ENCODE data around the gene C9orf152. TPM values are rescaled to one million over a fixed set of nuclear protein-coding genes. Genes with fewer than 3 reads are reported as not detected.
"Not testable (repeated sequence)": the region's sequence is repeated elsewhere in the genome, so short reads cannot be mapped to it uniquely, and the experiment has no call there.

C9orf152 gene
- total RNA-seq, 6 experiments from 2014 or later, result not detected

DNA sequence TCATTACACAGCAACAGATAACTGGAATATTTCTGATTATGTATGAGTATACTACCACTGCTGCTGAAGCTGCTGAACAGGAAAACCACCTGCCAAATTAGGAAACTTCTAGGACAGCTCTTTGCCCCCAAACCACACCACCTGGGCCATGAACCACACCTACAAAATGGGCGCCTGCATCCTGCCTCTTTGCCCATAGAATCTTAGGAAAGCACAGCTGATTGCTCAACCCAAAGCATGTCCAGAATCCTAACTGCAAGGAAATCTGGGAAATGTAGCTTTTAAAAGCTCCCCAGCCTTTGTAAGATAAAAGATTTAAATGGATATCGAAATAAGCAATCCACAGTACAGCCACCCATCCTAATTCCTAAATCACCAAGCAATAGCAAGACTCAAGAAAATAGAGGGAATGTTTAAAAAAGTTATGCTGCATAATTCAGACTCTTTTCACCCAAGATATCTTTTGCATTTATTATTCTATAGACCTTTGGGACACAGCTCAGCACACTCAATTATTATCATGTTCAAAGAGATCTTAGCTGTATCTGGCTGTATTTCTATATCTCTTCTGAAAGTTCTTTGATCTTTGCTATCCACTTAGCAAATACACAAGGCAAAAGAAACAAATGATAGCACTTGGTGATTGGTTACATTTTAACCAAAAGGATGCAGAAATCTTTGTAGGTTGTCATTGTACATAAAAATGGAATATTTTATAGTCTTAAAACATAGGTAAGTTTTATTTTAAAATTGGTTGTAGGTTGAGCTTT lies 6.8 kb upstream of the C9orf152 start:
- Mint-ChIP-seq H3K9me3 (no peaks in the 10 kb centered on the region), H3K36me3 (ENCODE audit: low read depth) (no peaks in the 10 kb centered on the region; the same call in 1 of the 2 replicates), H3K27me3 (ENCODE audit: insufficient read depth) (peaks cover 3% of the 10 kb centered on the region), H3K4me3 (no peak overlapping the region), H3K4me1 (ENCODE audit: low read depth) (no peaks in the 10 kb centered on the region), H3K27ac (no peak overlapping the region)
- TF ChIP-seq, protein P1, sequence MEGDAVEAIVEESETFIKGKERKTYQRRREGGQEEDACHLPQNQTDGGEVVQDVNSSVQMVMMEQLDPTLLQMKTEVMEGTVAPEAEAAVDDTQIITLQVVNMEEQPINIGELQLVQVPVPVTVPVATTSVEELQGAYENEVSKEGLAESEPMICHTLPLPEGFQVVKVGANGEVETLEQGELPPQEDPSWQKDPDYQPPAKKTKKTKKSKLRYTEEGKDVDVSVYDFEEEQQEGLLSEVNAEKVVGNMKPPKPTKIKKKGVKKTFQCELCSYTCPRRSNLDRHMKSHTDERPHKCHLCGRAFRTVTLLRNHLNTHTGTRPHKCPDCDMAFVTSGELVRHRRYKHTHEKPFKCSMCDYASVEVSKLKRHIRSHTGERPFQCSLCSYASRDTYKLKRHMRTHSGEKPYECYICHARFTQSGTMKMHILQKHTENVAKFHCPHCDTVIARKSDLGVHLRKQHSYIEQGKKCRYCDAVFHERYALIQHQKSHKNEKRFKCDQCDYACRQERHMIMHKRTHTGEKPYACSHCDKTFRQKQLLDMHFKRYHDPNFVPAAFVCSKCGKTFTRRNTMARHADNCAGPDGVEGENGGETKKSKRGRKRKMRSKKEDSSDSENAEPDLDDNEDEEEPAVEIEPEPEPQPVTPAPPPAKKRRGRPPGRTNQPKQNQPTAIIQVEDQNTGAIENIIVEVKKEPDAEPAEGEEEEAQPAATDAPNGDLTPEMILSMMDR (IDR thresholded peaks at IDR 0.05), result no peak
- no peak for DNase-seq

DNA sequence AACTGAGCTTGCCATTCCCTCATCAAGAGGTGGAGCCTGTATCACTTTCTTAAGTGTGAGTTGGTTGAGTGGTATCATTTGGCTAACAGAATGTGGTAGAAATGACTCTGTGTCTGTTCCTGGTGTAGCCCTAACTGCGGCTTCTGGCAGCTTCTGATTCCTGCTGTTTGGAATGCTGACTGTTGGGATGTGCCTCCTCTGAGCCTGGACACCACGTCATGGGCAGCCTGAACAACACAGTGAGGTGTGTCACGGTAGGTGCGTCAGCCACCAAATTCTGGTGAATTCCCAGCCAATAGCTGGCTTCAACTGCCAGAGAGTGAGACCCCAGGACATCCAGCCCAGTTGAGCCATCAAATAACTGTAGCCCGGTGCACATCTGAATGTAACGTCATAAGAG lies 6.1 kb upstream of the C9orf152 start:
- Mint-ChIP-seq H3K27ac (no peak overlapping the region), H3K4me1 (ENCODE audit: low read depth) (no peaks in the 10 kb centered on the region), H3K9me3 (no peaks in the 10 kb centered on the region), H3K27me3 (ENCODE audit: insufficient read depth) (peaks cover 4% of the 10 kb centered on the region), H3K36me3 (ENCODE audit: low read depth) (no peaks in the 10 kb centered on the region; the same call in 1 of the 2 replicates), H3K4me3 (no peak overlapping the region)
- no peak for DNase-seq
- TF ChIP-seq, protein P1 (IDR thresholded peaks at IDR 0.05), result no peak

- Mint-ChIP-seq H3K36me3 (ENCODE audit: low read depth) (no peaks in the 10 kb centered on the region; the same call in 1 of the 2 replicates), H3K4me1 (ENCODE audit: low read depth) (no peaks in the 10 kb centered on the region), H3K9me3 (no peaks in the 10 kb centered on the region), H3K27ac (no peak overlapping the region), H3K4me3 (no peak overlapping the region), H3K27me3 (ENCODE audit: insufficient read depth) (peaks cover 6% of the 10 kb centered on the region)
- DNase-seq, result no peak
- TF ChIP-seq, protein P1 (IDR thresholded peaks at IDR 0.05), result no peak
Measured at GRCh38 chr9:110213413-110214044, 5.6 kb upstream of the C9orf152 start.

GRCh38 chr9:110207071-110207641 lies 803 bp downstream of the C9orf152 start:
- DNase-seq, result no peak
- no peak overlapping the region for H3K4me3 Mint-ChIP-seq

DNA sequence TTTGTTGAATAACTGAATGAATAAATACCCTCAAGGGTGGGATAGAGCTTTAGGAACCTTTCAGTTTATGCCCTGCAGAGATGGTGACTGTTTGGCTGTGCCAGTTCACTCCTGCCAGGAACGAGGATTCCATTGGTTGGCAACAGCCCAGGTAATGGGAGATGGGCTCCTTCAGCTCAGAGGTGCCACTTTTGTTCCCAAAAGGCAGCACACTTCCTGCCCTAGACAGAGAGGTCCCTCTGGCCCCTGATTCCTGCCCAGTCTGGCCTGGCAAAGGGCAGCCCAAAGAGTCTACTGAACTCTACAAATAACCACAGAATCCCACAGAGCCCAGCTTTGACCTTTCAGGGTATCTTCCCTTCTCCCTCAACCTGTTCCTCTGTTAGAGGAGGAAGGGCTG lies 1.6 kb downstream of the C9orf152 start:
- no peaks in the 10 kb centered on the region for H3K4me1 Mint-ChIP-seq (ENCODE audit: low read depth)
- no peak overlapping the region for H3K4me3 Mint-ChIP-seq
- TF ChIP-seq, protein P1 (IDR thresholded peaks at IDR 0.05), result no peak
- DNase-seq, result no peak
- H3K9me3 Mint-ChIP-seq, result no peaks in the 10 kb centered on the region
- H3K27me3 Mint-ChIP-seq (ENCODE audit: insufficient read depth), result peaks cover 19% of the 10 kb centered on the region
- no peaks in the 10 kb centered on the region for H3K36me3 Mint-ChIP-seq (ENCODE audit: low read depth)
- H3K27ac Mint-ChIP-seq, result no peak overlapping the region

More at GRCh38 chr9:110207071-110207641, 803 bp downstream of the C9orf152 start:
- Mint-ChIP-seq H3K9me3 (no peaks in the 10 kb centered on the region), H3K27me3 (ENCODE audit: insufficient read depth) (peaks cover 19% of the 10 kb centered on the region), H3K36me3 (ENCODE audit: low read depth) (no peaks in the 10 kb centered on the region; the same call in 1 of the 2 replicates), H3K27ac (no peak overlapping the region), H3K4me1 (ENCODE audit: low read depth) (no peaks in the 10 kb centered on the region)
- TF ChIP-seq, protein P1 (IDR thresholded peaks at IDR 0.05), result no peak

GRCh38 chr9:110205612-110206011 lies 2.3 kb downstream of the C9orf152 start:
- not testable (repeated sequence) for H3K4me3 Mint-ChIP-seq; H3K9me3 Mint-ChIP-seq; DNase-seq; H3K4me1 Mint-ChIP-seq (ENCODE audit: low read depth); H3K36me3 Mint-ChIP-seq (ENCODE audit: low read depth); H3K27ac Mint-ChIP-seq
- H3K27me3 Mint-ChIP-seq (ENCODE audit: insufficient read depth), result peaks cover 26% of the 10 kb centered on the region
